ENCODE results near the gene NHLRC1. TPM values are rescaled to one million over a fixed set of nuclear protein-coding genes. Genes with fewer than 3 reads are reported as not detected.

NHLRC1 gene
- total and polyA plus RNA-seq, 2 of the 8 experiments (the other 6 are each of a cell fraction or from before 2014, with no cell fraction given) = 0.57 to 0.58 TPM

GRCh38 chr6:18107061-18107460 is 15.4 kb downstream of the NHLRC1 start:
- Histone ChIP-seq H4K91ac (replicated peaks; ENCODE audit: insufficient read length, low read length) (no peak overlapping the region), H3K4ac (replicated peaks; ENCODE audit: insufficient read length, low read depth, low read length) (no peak overlapping the region), H3K27ac (ENCODE audit: low read depth, low read length) (no peak overlapping the region), H3K18ac (ENCODE audit: extremely low read depth, low read length) (no peak overlapping the region), H3K4me3 (ENCODE audit: extremely low read depth in 1 of 4, insufficient read depth in 2 of 4, low read depth in 3 of 4, low read length in 4 of 4) (no peak overlapping the region), H3K4me2 (ENCODE audit: insufficient read depth in 1 of 2, low read depth in 2 of 2, low read length in 2 of 2) (no peak overlapping the region), H3K9ac (replicated peaks in 1 of 4; ENCODE audit: extremely low read depth in 1 of 4, low read depth in 3 of 4, low read length in 3 of 4) (no peak overlapping the region), H3K4me1 (replicated peaks in 1 of 4; ENCODE audit: control insufficient read depth in 3 of 4, insufficient read depth in 4 of 4, low read length in 3 of 4) (peaks cover 0 to 2% (median 0%) of the 10 kb centered on the region in 4 experiments; a peak in 1 of 7 replicates), H3K27me3 (replicated peaks in 1 of 4; ENCODE audit: control insufficient read depth in 3 of 4, extremely low read depth in 1 of 4, insufficient read depth in 3 of 4, low read length in 3 of 4) (no peaks in the 10 kb centered on the region), H3K36me3 (ENCODE audit: control insufficient read depth in 2 of 4, insufficient read depth in 4 of 4, low read length in 3 of 4) (no peaks in the 10 kb centered on the region; a peak in 1 of 8 replicates), H2BK5ac (ENCODE audit: low read depth, low read length) (no peak overlapping the region), H3K23ac (ENCODE audit: insufficient read length) (no peak overlapping the region), H4K8ac (ENCODE audit: extremely low read depth, insufficient read depth, low read length) (no peak overlapping the region), H3K14ac (ENCODE audit: insufficient read length) (no peak overlapping the region), H2BK20ac (ENCODE audit: low read length) (no peak overlapping the region), H3K23me2 (ENCODE audit: low read depth, low read length) (no peaks in the 10 kb centered on the region), H2BK12ac (ENCODE audit: low read depth, low read length) (no peak overlapping the region), H2AFZ (ENCODE audit: low read length) (no peak overlapping the region), H3K79me1 (ENCODE audit: low read depth, low read length) (no peaks in the 10 kb centered on the region), H4K5ac (ENCODE audit: insufficient read length, low read depth, low read length) (no peak overlapping the region), H3K79me2 (ENCODE audit: control insufficient read depth in 1 of 2, insufficient read depth in 2 of 2, low read length in 2 of 2) (no peaks in the 10 kb centered on the region), H3K56ac (replicated peaks; ENCODE audit: insufficient read length, low read depth, low read length) (no peak overlapping the region), H2BK15ac (ENCODE audit: low read length) (no peak overlapping the region), H2AK5ac (ENCODE audit: low read depth, low read length) (no peak overlapping the region), H2BK120ac (replicated peaks; ENCODE audit: low read depth, low read length) (no peak overlapping the region), H3K9me3 (ENCODE audit: insufficient read depth in 2 of 2, low read depth in 1 of 2, low read length in 1 of 2) (0 out of 4 replicates have a peak, but pooled peaks cover 0 to 5% of the 10 kb centered on the region in 2 experiments), H4K20me1 (replicated peaks in 1 of 2; ENCODE audit: control insufficient read depth in 1 of 2, insufficient read depth in 2 of 2, low read length in 2 of 2) (no peaks in the 10 kb centered on the region)
- ChIA-PET POLR2A (ENCODE audit: partially characterized antibody) (no interaction called here), CTCF (ENCODE audit: partially characterized antibody) (interaction anchor here (1.1 kb wide), 1 partner anchor 8 kb away, joined by 3 read pairs; no protein-coding TSS in a partner anchor)
- 86% methylated on average over 1 of the region's 1 CpG; no CpG with 5 or more reads in 1 of the 2 experiments for WGBS, 2 experiments (ENCODE audit: extremely low coverage in 1 of 2, insufficient coverage in 1 of 2, insufficient read length in 1 of 2, insufficient replicate concordance in 2 of 2, low coverage in 1 of 2, low lambda C conversion rate in 2 of 2, missing lambda C conversion rate in 1 of 2)
- DNase-seq (ENCODE audit: low read depth in 1 of 2, low spot score in 2 of 2) = no peak
- no peak for FAIRE-seq
- TF ChIP-seq TAF1 (IDR thresholded peaks at IDR 0.05; ENCODE audit: low read depth, low read length) = no peak
- TF ChIP-seq POLR2A (IDR thresholded peaks at IDR 0.05; ENCODE audit: control extremely low read depth in 1 of 2, low read depth in 2 of 2, low read length in 2 of 2) = no peak
- TF ChIP-seq JUND (IDR thresholded peaks at IDR 0.05; ENCODE audit: low read length) = no peak
- TF ChIP-seq YY1 (IDR thresholded peaks at IDR 0.05; ENCODE audit: low read depth, low read length) = no peak
- TF ChIP-seq E2F6 (IDR thresholded peaks at IDR 0.05) = no peak
- no peak for TF ChIP-seq HDAC6 (IDR thresholded peaks at IDR 0.05; ENCODE audit: low read depth, low read length)
- TF ChIP-seq NRF1 (IDR thresholded peaks at IDR 0.05; ENCODE audit: low read depth, low read length) = no peak
- TF ChIP-seq RXRA (IDR thresholded peaks at IDR 0.05; ENCODE audit: insufficient read depth, low read depth, low read length) = no peak
- TF ChIP-seq MAX (IDR thresholded peaks at IDR 0.05) = no peak
- TF ChIP-seq CTBP2 (IDR thresholded peaks at IDR 0.05; ENCODE audit: borderline replicate concordance, insufficient read depth, insufficient read length, low read length) = no peak
- TF ChIP-seq SUZ12 (IDR thresholded peaks at IDR 0.05; ENCODE audit: low read length) = no peak
- no peak for TF ChIP-seq SRF (IDR thresholded peaks at IDR 0.05; ENCODE audit: low read depth, low read length)
- no peak for TF ChIP-seq FOSL1 (IDR thresholded peaks at IDR 0.05; ENCODE audit: insufficient read depth, low read depth, low read length)
- TF ChIP-seq TEAD4 (IDR thresholded peaks at IDR 0.05; ENCODE audit: low read depth, low read length) = no peak
- TF ChIP-seq TBP (IDR thresholded peaks at IDR 0.05; ENCODE audit: low read depth, low read length) = no peak
